Measurements from ENCODE around the gene OR5F1.

Gene OR5F1

DNA sequence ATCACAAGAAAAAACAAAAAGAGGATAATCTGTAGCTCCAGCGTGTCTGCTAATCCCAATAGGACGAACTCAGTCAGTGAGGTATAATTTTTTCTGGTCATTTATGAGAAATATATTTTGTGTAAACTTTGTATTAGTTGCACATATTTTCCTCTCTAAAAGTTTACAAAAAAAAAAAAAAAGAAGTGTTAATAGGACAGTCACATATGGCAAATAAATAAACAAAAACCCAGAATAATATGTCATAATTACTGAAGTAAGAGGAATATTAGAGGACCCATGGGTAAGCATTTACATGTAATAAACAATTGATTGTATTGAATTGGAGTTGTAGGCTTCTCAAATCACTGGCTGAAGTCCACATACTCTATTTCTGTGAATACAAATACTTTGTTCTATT is at the start of gene OR5F1:
Gene OR5F1 (minus strand): TSS at position 101 of the 400 bp plus-strand sequence. CDS start 0 bp downstream, at position 101.
- DNase-seq, result no peak

DNA sequence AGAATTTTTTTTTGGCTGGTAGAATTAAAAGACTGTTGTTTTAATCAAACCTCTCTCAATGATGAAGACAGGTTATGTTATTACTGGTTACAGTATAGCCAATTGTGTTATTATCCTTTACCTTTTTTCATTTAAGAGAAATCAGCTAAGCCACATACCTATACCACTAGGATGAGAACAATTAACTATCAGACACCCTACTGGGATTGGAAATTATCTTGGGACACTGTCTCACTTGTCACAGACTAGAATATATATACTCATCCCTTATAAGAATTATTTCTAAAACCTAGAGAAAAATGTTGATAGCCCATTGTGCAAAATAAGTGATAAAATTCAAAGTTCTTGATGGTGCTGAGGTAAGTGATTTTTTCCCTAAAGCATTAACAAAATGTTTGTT is 32.9 kb upstream of the OR5F1 start, which contains the start of gene OR5AS1:
Gene OR5AS1 (plus strand): TSS at position 301 of the 400 bp plus-strand sequence. CDS start 2,765 bp downstream, outside the sequence.
- DNase-seq, result no peak

DNA sequence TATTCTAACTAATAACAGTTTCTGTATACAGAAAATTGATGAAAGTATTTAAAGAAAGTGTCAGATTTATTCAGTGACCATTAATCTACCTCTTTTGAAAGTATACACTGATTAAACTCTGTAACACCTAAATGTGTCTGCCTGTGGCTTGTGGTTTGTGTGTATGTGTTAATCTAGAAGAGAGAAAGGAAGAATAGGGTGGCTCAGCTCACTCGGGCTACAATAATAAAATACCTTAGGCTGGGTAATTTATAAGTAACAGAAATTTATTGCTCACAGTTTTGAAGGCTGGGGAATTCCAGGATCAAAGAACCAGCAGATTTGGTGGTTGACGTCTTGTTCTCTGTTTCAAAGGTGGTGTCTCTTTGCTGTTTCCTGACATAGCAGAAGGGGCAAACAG is 19.4 kb upstream of the OR5F1 start:
- no peak for DNase-seq

- DNase-seq, result no peak
Observed at GRCh38 chr11:56010716-56011115, 16.3 kb upstream of the OR5F1 start.

- DNase-seq, result no peak
Observed at GRCh38 chr11:55970935-55971334, 23.5 kb downstream of the OR5F1 start.

DNA sequence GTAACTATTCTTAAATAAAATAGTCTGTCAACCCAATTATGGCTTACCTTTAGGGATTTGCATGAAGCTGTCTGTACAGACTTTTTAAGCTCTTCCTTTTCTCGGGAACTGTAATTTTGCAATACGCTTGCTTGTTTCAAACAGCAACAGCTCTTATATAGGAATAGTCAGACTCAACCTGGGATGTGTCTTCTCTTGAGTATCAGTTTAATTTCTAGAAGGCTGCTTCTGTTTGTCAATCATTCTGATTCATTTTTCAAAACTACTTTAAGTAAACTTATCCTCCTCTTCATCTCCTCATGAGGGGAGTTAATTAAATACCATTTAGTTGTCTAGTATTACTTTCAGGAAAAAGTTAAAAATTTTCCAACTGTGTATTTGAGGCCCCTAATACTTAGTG is 24.6 kb downstream of the OR5F1 start, which contains the start of gene OR10AG1:
Gene OR10AG1 (minus strand): TSS at position 101 of the 400 bp plus-strand sequence. CDS start 38 bp downstream, at position 63.
- no peak for DNase-seq

DNA sequence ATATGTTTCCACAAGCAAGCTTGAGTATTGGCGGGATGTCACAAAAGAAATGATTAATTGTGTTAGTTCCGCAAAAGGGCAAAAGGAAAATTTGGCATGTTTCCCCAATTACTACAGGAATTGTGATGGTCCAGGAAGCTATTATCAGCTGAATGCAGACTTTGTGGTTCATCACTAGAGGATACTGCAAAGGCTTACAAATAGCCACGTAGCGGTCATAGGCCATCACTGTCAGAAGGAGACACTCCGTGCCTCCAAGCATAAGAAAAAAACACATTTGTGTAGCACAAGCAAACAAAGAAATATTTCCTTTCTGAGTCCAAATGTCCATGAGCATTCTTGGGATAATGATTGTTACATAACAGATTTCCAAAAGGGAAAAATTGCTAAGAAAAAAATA is 26.5 kb downstream of the OR5F1 start:
- DNase-seq, result no peak

- no peak for DNase-seq
Observed at GRCh38 chr11:55966391-55966790, 28.0 kb downstream of the OR5F1 start.

- DNase-seq, result no peak
Observed at GRCh38 chr11:55956521-55956920, 37.9 kb downstream of the OR5F1 start.

DNA sequence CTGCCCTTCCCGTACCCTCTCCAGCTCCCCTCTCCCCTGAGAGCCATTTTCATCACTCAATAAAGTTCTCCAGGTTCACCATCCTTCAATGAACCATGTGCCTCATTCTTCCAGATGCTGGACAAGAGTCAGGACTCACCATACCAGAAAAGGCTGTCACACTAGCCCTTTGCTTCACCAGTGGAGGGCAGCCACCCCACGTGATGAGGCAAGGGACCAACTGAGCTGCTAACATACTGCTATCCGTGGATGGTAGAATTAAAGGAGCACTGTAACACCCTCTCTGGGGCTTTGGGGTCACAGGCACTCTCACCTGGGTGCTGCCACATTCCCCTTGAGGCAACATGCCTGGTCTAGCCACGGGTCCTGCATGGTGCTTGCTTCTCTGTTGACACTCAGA is 45.1 kb downstream of the OR5F1 start:
- DNase-seq, result no peak

All from suppressor macrophage treated with lipopolysaccharide for 1 hour (primary cell).